DOHH2 (cell line): ENCODE measurements around the gene CAPN15.
"Not testable (repeated sequence)": the region's sequence is repeated elsewhere in the genome, so short reads cannot be mapped to it uniquely, and the experiment has no call there.

Source experiments
- EZH2phosphoT487 ChIP-seq: fragments of 200-600 bp; sonication (generic); IDR thresholded peaks from 2 replicates; pipeline ENCODE4 v1.6.1; 2017; ENCODE audit warnings: borderline replicate concordance, mild to moderate bottlenecking, antibody characterized with exemption, low read length, moderate library complexity, mixed read lengths
- TF ChIP-seq, protein P1 (sequence below): fragments of 200-600 bp; sonication (generic); IDR thresholded peaks from one replicate; pipeline ENCODE4 v1.5.1; 2014; ENCODE audit warnings: antibody characterized with exemption, mild to moderate bottlenecking, low read depth, low read length; ENCODE audit not compliant: poor library complexity, severe bottlenecking

DNA sequence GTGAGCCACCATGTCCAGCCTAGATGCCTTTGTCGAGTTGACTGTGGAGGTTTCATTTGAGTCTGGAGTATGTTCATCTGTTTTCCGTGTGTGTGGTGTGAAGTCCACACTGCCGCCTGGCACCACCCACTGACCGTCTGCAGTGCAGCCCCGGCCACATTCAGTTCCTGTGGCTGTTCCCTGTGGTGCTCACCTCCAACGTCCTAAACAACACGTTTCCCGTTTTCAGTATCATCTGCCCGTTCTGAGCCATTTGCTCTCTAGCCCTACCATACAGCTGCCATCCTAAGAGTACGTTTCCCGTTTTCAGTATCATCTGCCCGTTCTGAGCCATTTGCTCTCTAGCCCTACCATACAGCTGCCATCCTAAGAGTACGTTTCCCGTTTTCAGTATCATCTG lies 20.0 kb upstream of the CAPN15 start:
- TF ChIP-seq, protein P1, sequence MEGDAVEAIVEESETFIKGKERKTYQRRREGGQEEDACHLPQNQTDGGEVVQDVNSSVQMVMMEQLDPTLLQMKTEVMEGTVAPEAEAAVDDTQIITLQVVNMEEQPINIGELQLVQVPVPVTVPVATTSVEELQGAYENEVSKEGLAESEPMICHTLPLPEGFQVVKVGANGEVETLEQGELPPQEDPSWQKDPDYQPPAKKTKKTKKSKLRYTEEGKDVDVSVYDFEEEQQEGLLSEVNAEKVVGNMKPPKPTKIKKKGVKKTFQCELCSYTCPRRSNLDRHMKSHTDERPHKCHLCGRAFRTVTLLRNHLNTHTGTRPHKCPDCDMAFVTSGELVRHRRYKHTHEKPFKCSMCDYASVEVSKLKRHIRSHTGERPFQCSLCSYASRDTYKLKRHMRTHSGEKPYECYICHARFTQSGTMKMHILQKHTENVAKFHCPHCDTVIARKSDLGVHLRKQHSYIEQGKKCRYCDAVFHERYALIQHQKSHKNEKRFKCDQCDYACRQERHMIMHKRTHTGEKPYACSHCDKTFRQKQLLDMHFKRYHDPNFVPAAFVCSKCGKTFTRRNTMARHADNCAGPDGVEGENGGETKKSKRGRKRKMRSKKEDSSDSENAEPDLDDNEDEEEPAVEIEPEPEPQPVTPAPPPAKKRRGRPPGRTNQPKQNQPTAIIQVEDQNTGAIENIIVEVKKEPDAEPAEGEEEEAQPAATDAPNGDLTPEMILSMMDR = not testable (repeated sequence)
- TF ChIP-seq EZH2phosphoT487 = not testable (repeated sequence)
